H1 (cell line): ENCODE measurements around the gene TMEM135. TPM values are rescaled to one million over a fixed set of nuclear protein-coding genes. Genes with fewer than 3 reads are reported as not detected.

Experiments
- CTCF ChIA-PET: fragments of 300-600 bp; sonication (Branson Sonifier 250); formaldehyde crosslinking; loops from one replicate; lab custom pipeline; 2021; ENCODE audit not compliant: partially characterized antibody; lab: Charles Lee
- POLR2A ChIA-PET: fragments of 300-600 bp; sonication (Branson Sonifier 250); formaldehyde crosslinking; loops from one replicate; lab custom pipeline; 2021; ENCODE audit warnings: inconsistent platforms; ENCODE audit not compliant: partially characterized antibody; lab: Charles Lee
- DNase-seq, 2 experiments: peaks; one replicate each; pipeline versions ENCODE4 v3.0.0 to v3.0.0-alpha.2; 2010 to 2022; ENCODE audit warnings: low spot score in 2 of 2, low read depth in 1 of 2, mixed read lengths in 1 of 2
- FAIRE-seq: peaks from 2 replicates; lab custom pipeline; 2011; peaks lifted over from hg19 to GRCh38; lab: Jason Lieb, UNC
- H2AFZ ChIP-seq: 2 replicates; pipeline ENCODE4 v1.8.1; 2012; ENCODE audit warnings: low read length, inconsistent platforms
- H2AK5ac ChIP-seq: 2 replicates; pipeline ENCODE4 v1.6.1; 2013; ENCODE audit warnings: low read depth, low read length
- H2BK120ac ChIP-seq: replicated peaks from 2 replicates; pipeline ENCODE3; 2013; ENCODE audit warnings: low read depth, low read length, inconsistent platforms
- H2BK12ac ChIP-seq: 2 replicates; pipeline ENCODE4 v1.6.1; 2013; ENCODE audit warnings: low read depth, low read length
- H2BK15ac ChIP-seq: 2 replicates; pipeline ENCODE4 v1.6.1; 2013; ENCODE audit warnings: low read length
- H2BK20ac ChIP-seq: 2 replicates; pipeline ENCODE4 v1.6.1; 2013; ENCODE audit warnings: low read length
- H2BK5ac ChIP-seq: 2 replicates; pipeline ENCODE4 v1.6.1; 2013; ENCODE audit warnings: low read depth, low read length
- H3K14ac ChIP-seq: 2 replicates; pipeline ENCODE4 v1.6.1; 2013; ENCODE audit warnings: inconsistent platforms; ENCODE audit not compliant: insufficient read length
- H3K18ac ChIP-seq: 2 replicates; pipeline ENCODE4 v1.6.1; 2013; ENCODE audit warnings: low read length; ENCODE audit errors: extremely low read depth
- H3K23ac ChIP-seq: 2 replicates; pipeline ENCODE4 v1.6.1; 2013; ENCODE audit warnings: inconsistent platforms; ENCODE audit not compliant: insufficient read length
- H3K23me2 ChIP-seq: 2 replicates; pipeline ENCODE4 v1.6.1; 2013; ENCODE audit warnings: low read depth, low read length
- H3K27ac ChIP-seq: 2 replicates; pipeline ENCODE4 v1.6.1; 2011; ENCODE audit warnings: low read depth, low read length, inconsistent platforms
- H3K27me3 ChIP-seq, 4 experiments: replicated peaks in 1 of 4; 1 replicate in 1 of 4; 2 replicates in 3 of 4; pipeline versions ENCODE4 v1.6.1 to v1.8.1; 2011 to 2013; ENCODE audit warnings: low read length in 3 of 4, mild to moderate bottlenecking in 3 of 4, inconsistent platforms in 2 of 4, mixed read lengths in 2 of 4, moderate library complexity in 1 of 4; ENCODE audit not compliant: control insufficient read depth in 3 of 4, insufficient read depth in 3 of 4; ENCODE audit errors: extremely low read depth in 1 of 4
- H3K36me3 ChIP-seq, 4 experiments: 2 replicates each; pipeline versions ENCODE4 v1.6.1 to v1.8.1; 2011 to 2013; ENCODE audit warnings: mild to moderate bottlenecking in 4 of 4, low read length in 3 of 4, moderate library complexity in 2 of 4, control low read depth in 1 of 4, inconsistent platforms in 1 of 4; ENCODE audit not compliant: insufficient read depth in 4 of 4, control insufficient read depth in 2 of 4
- H3K4ac ChIP-seq: replicated peaks from 2 replicates; pipeline ENCODE3; 2013; ENCODE audit warnings: low read length, low read depth, mixed read lengths, inconsistent platforms; ENCODE audit not compliant: insufficient read length
- H3K4me1 ChIP-seq, 4 experiments: replicated peaks in 1 of 4; 1 replicate in 1 of 4; 2 replicates in 3 of 4; pipeline versions ENCODE4 v1.6.1 to v1.8.1; 2011 to 2013; ENCODE audit warnings: low read length in 3 of 4, inconsistent platforms in 2 of 4, mixed read lengths in 1 of 4; ENCODE audit not compliant: insufficient read depth in 4 of 4, control insufficient read depth in 3 of 4
- H3K4me2 ChIP-seq, 2 experiments: 2 replicates each; pipeline versions ENCODE4 v1.6.1 to v1.8.1; 2011 to 2013; ENCODE audit warnings: low read depth in 2 of 2, low read length in 2 of 2, control low read depth in 1 of 2, inconsistent platforms in 1 of 2, mild to moderate bottlenecking in 1 of 2; ENCODE audit not compliant: insufficient read depth in 1 of 2
- H3K4me3 ChIP-seq, 4 experiments: fragments of 200-600, 300-600 bp in 1 of 4; sonication (generic), shearing (Covaris generic), sonication (Bioruptor Twin) in 1 of 4; 2 replicates each; pipeline versions ENCODE4 v1.5.1 to v1.8.1; 2011 to 2016; ENCODE audit warnings: low read length in 4 of 4, low read depth in 3 of 4, control low read depth in 2 of 4, inconsistent platforms in 2 of 4, mild to moderate bottlenecking in 2 of 4, mixed read lengths in 1 of 4, moderate library complexity in 1 of 4; ENCODE audit not compliant: insufficient read depth in 2 of 4; ENCODE audit errors: extremely low read depth in 1 of 4
- H3K56ac ChIP-seq: replicated peaks from 2 replicates; pipeline ENCODE3; 2013; ENCODE audit warnings: low read depth, mild to moderate bottlenecking, mixed read lengths, low read length, inconsistent platforms; ENCODE audit not compliant: insufficient read length
- H3K79me1 ChIP-seq: 2 replicates; pipeline ENCODE4 v1.6.1; 2013; ENCODE audit warnings: low read depth, low read length, control low read depth
- H3K79me2 ChIP-seq, 2 experiments: 2 replicates each; pipeline versions ENCODE4 v1.6.1 to v1.8.1; 2012 to 2013; ENCODE audit warnings: low read length in 2 of 2, mild to moderate bottlenecking in 2 of 2, inconsistent platforms in 1 of 2; ENCODE audit not compliant: insufficient read depth in 2 of 2, control insufficient read depth in 1 of 2
- H3K9ac ChIP-seq, 4 experiments: replicated peaks in 1 of 4; 1 replicate in 1 of 4; 2 replicates in 3 of 4; pipeline versions ENCODE4 v1.6.1 to v1.8.1; 2011 to 2013; ENCODE audit warnings: low read depth in 3 of 4, low read length in 3 of 4, control low read depth in 2 of 4, mild to moderate bottlenecking in 2 of 4, moderate library complexity in 2 of 4, inconsistent platforms in 1 of 4; ENCODE audit errors: extremely low read depth in 1 of 4
- H3K9me3 ChIP-seq, 2 experiments: 2 replicates each; pipeline versions ENCODE4 v1.6.1 to v1.8.1; 2012 to 2013; ENCODE audit warnings: mild to moderate bottlenecking in 2 of 2, moderate library complexity in 2 of 2, control low read depth in 1 of 2, inconsistent platforms in 1 of 2, low read depth in 1 of 2, low read length in 1 of 2, mixed read lengths in 1 of 2; ENCODE audit not compliant: insufficient read depth in 2 of 2
- H4K20me1 ChIP-seq, 2 experiments: replicated peaks in 1 of 2; 2 replicates each; pipeline versions ENCODE3 to v1.8.1; 2011 to 2013; ENCODE audit warnings: inconsistent platforms in 2 of 2, low read length in 2 of 2, mild to moderate bottlenecking in 1 of 2; ENCODE audit not compliant: insufficient read depth in 2 of 2, control insufficient read depth in 1 of 2
- H4K5ac ChIP-seq: 2 replicates; pipeline ENCODE4 v1.6.1; 2013; ENCODE audit warnings: low read length, low read depth, mixed read lengths, inconsistent platforms; ENCODE audit not compliant: insufficient read length
- H4K8ac ChIP-seq: 2 replicates; pipeline ENCODE4 v1.8.0; 2013; ENCODE audit warnings: mild to moderate bottlenecking, moderate library complexity, low read length, inconsistent platforms; ENCODE audit not compliant: insufficient read depth; ENCODE audit errors: extremely low read depth
- H4K91ac ChIP-seq: replicated peaks from 2 replicates; pipeline ENCODE3; 2013; ENCODE audit warnings: low read length, mixed read lengths, inconsistent platforms; ENCODE audit not compliant: insufficient read length
- ATF3 ChIP-seq: IDR thresholded peaks from 2 replicates; pipeline ENCODE4 v1.6.1; 2011; ENCODE audit warnings: low read depth, mild to moderate bottlenecking, low read length; ENCODE audit not compliant: insufficient read depth
- EZH2 ChIP-seq: fragments of 200-600 bp; sonication (generic); IDR thresholded peaks from 2 replicates; pipeline ENCODE4 v1.7.1; 2012; ENCODE audit warnings: low read depth, mild to moderate bottlenecking, moderate library complexity, low read length, inconsistent platforms; ENCODE audit not compliant: severe bottlenecking
- GABPA ChIP-seq: IDR thresholded peaks from 2 replicates; pipeline ENCODE4 v1.6.1; 2011; ENCODE audit warnings: mild to moderate bottlenecking, low read length, moderate library complexity, borderline replicate concordance; ENCODE audit not compliant: insufficient read depth
- KDM5A ChIP-seq: fragments of 200-600 bp; IDR thresholded peaks from 2 replicates; pipeline ENCODE4 v1.7.1; 2012; ENCODE audit warnings: mild to moderate bottlenecking, low read length, inconsistent platforms, mixed read lengths
- POLR2AphosphoS5 ChIP-seq: IDR thresholded peaks from 2 replicates; pipeline ENCODE4 v1.6.1; 2011; ENCODE audit warnings: low read depth, low read length
- POU5F1 ChIP-seq: IDR thresholded peaks from 2 replicates; pipeline ENCODE4 v1.6.1; 2011; ENCODE audit warnings: low read depth, mild to moderate bottlenecking, low read length, moderate library complexity
- SIN3A ChIP-seq, 2 experiments: IDR thresholded peaks in 1 of 2; conservative IDR thresholded peaks in 1 of 2; 2 replicates each; pipeline ENCODE4 v1.6.1; 2011 to 2012; ENCODE audit warnings: low read length in 2 of 2, improper control_type of control experiment in 1 of 2, low read depth in 1 of 2, mild to moderate bottlenecking in 1 of 2
- SP1 ChIP-seq: IDR thresholded peaks from 2 replicates; pipeline ENCODE4 v1.6.1; 2011; ENCODE audit warnings: low read depth, low read length
- SUZ12 ChIP-seq: fragments of 200-600 bp; sonication (generic); IDR thresholded peaks from 2 replicates; pipeline ENCODE4 v1.6.1; 2012; ENCODE audit warnings: mild to moderate bottlenecking, inconsistent platforms, low read length, moderate library complexity, mixed read lengths
- YY1 ChIP-seq: IDR thresholded peaks from 2 replicates; pipeline ENCODE4 v1.6.1; 2011; ENCODE audit warnings: low read depth, mild to moderate bottlenecking, low read length
- WGBS, 2 experiments: shearing (Covaris generic) in 1 of 2; methylation state at CpG; one replicate each; pipeline versions ENCODE4 v1.1.6 to v1.1.7; 2013 to 2015; ENCODE audit warnings: low lambda C conversion rate in 2 of 2, mixed read lengths in 2 of 2, inconsistent platforms in 1 of 2, low coverage in 1 of 2, missing lambda C conversion rate in 1 of 2; ENCODE audit not compliant: insufficient replicate concordance in 2 of 2, insufficient coverage in 1 of 2, insufficient read length in 1 of 2; ENCODE audit errors: extremely low coverage in 1 of 2, missing lambda C conversion rate in 1 of 2; 5-methylcytosine and 5-hydroxymethylcytosine counted together
- polyA plus RNA-seq, 7 experiments: library from polyadenylated mRNA; depleted of rRNA in 3 of 7; stranded (reverse) in 5 of 7; unstranded in 2 of 7; fragments of >200 nt in 5 of 7; fragments of 200-250 nt in 2 of 7; gene quantifications; 1 replicate in 5 of 7; 2 replicates in 1 of 7; 4 replicates in 1 of 7; pipeline versions ENCODE4 v1.2.1 to v1.2.3, GENCODE V29; 2011 to 2013; ENCODE audit warnings: missing spikeins in 2 of 7, mixed read lengths in 2 of 7
- total RNA-seq: library from RNA; stranded (reverse); fragmentation: NEBNext Ultra II Directional; extraction: Animal tissue kit (Norgen Biotek cat#: 25700); gene quantifications from 2 replicates; pipeline ENCODE4 v1.2.1, GENCODE V29; 2021
- TF ChIP-seq, protein P1 (sequence below), 3 experiments: IDR thresholded peaks; 1 replicate in 2 of 3; 2 replicates in 1 of 3; pipeline versions ENCODE4 v1.5.1 to v1.6.1; 2011; ENCODE audit warnings: low read length in 3 of 3, mild to moderate bottlenecking in 3 of 3, inconsistent platforms in 2 of 3, low read depth in 1 of 3, moderate library complexity in 1 of 3; ENCODE audit not compliant: insufficient read depth in 1 of 3; ENCODE audit errors: control extremely low read depth in 1 of 3

Gene TMEM135
- total and polyA plus RNA-seq, 2 of the 8 experiments (the other 6 are each of a cell fraction or from before 2014, with no cell fraction given), result 9.3 to 31.3 TPM

GRCh38 chr11:87006035-87006434, 31.7 kb upstream of the TMEM135 start:
- no peak overlapping the region for H3K4me2 ChIP-seq
- H2BK20ac ChIP-seq, result no peak overlapping the region
- H3K4me1 ChIP-seq, result no peaks in the 10 kb centered on the region
- no peak overlapping the region for H2BK15ac ChIP-seq
- H2AK5ac ChIP-seq, result no peak overlapping the region
- FAIRE-seq, result no peak
- CTCF ChIA-PET, result interaction anchor here (1.3 to 3.1 kb wide), 2 partner anchors 11 to 66 kb away, joined by 5 to 19 read pairs; no protein-coding TSS in a partner anchor
- H2BK12ac ChIP-seq, result no peak overlapping the region
- no peak overlapping the region for H2BK120ac ChIP-seq
- H4K20me1 ChIP-seq, result no peaks in the 10 kb centered on the region
- no peaks in the 10 kb centered on the region for H3K23me2 ChIP-seq
- H4K8ac ChIP-seq, result no peak overlapping the region
- no peaks in the 10 kb centered on the region for H3K27me3 ChIP-seq
- H4K5ac ChIP-seq, result no peak overlapping the region
- H2AFZ ChIP-seq, result no peak overlapping the region
- no peak overlapping the region for H3K23ac ChIP-seq
- H3K79me2 ChIP-seq, result no peaks in the 10 kb centered on the region
- no peak overlapping the region for H2BK5ac ChIP-seq
- WGBS, 2 experiments, result 90% methylated on average over 4 of the region's 4 CpGs; no CpG with 5 or more reads in 1 of the 2 experiments
- no peak overlapping the region for H3K4ac ChIP-seq
- H3K79me1 ChIP-seq, result no peaks in the 10 kb centered on the region
- no peak overlapping the region for H3K27ac ChIP-seq
- H3K9me3 ChIP-seq, result no peaks in the 10 kb centered on the region
- H3K18ac ChIP-seq, result no peak overlapping the region
- POLR2A ChIA-PET, result interaction anchor here (0.6 kb wide), 1 partner anchor 31 kb away, joined by 3 read pairs; no protein-coding TSS in a partner anchor
- no peak overlapping the region for H4K91ac ChIP-seq
- no peak overlapping the region for H3K4me3 ChIP-seq
- no peak overlapping the region for H3K9ac ChIP-seq
- no peak overlapping the region for H3K56ac ChIP-seq
- H3K36me3 ChIP-seq, result no peaks in the 10 kb centered on the region
- no peak for DNase-seq
- H3K14ac ChIP-seq, result no peak overlapping the region
- TF ChIP-seq ATF3 (no peak), POU5F1 (no peak), EZH2 (no peak), YY1 (no peak), SIN3A (conservative IDR thresholded peaks at IDR 0.05 in 1 of 2, IDR thresholded peaks at IDR 0.05 in 1 of 2; ENCODE audit: low read depth in 1 of 2, low read length in 2 of 2) (no peak), POLR2AphosphoS5 (no peak), GABPA (no peak), SUZ12 (no peak), SP1 (no peak), KDM5A (no peak)
- TF ChIP-seq, protein P1, sequence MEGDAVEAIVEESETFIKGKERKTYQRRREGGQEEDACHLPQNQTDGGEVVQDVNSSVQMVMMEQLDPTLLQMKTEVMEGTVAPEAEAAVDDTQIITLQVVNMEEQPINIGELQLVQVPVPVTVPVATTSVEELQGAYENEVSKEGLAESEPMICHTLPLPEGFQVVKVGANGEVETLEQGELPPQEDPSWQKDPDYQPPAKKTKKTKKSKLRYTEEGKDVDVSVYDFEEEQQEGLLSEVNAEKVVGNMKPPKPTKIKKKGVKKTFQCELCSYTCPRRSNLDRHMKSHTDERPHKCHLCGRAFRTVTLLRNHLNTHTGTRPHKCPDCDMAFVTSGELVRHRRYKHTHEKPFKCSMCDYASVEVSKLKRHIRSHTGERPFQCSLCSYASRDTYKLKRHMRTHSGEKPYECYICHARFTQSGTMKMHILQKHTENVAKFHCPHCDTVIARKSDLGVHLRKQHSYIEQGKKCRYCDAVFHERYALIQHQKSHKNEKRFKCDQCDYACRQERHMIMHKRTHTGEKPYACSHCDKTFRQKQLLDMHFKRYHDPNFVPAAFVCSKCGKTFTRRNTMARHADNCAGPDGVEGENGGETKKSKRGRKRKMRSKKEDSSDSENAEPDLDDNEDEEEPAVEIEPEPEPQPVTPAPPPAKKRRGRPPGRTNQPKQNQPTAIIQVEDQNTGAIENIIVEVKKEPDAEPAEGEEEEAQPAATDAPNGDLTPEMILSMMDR (IDR thresholded peaks at IDR 0.05; ENCODE audit: control extremely low read depth in 1 of 3, insufficient read depth in 1 of 3, low read depth in 1 of 3, low read length in 3 of 3), result no peak
